Measurements from ENCODE around the gene FZR1.

DNA sequence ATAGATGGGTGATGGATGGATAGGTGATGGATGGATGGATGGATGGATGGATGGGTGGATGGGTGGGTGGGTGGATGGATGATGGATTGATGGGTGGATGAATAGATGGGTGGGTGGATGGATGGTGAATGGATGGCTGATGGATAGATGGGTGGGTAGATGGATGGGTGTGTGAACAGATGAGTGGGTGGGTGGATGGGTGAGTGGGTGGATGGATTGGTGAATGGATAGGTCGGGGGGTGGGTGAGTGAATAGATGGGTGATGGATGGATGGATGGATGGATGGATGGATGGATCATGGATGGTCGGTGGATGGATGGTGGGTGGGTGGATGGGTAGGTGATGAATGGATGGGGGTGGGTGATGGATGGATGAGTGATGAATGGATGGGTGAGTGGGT lies 29.3 kb upstream of the FZR1 start:
- TF ChIP-seq EZH2phosphoT487 (IDR thresholded peaks at IDR 0.05; ENCODE audit: insufficient read depth, low read depth) (no peak), EZH2 (IDR thresholded peaks at IDR 0.05; ENCODE audit: insufficient read depth, poor library complexity, severe bottlenecking) (no peak)
